GM19372 (cell line): ENCODE results near the gene PIGH.

ENCODE experiments used
- ATAC-seq: cut with Tn5 transposase; IDR thresholded peaks from one replicate; pipeline ENCODE4 v1.9.1; 2021; ENCODE audit warnings: mild to moderate bottlenecking, low read depth, moderate library complexity; ENCODE audit not compliant: unreplicated experiment

The PIGH gene

DNA sequence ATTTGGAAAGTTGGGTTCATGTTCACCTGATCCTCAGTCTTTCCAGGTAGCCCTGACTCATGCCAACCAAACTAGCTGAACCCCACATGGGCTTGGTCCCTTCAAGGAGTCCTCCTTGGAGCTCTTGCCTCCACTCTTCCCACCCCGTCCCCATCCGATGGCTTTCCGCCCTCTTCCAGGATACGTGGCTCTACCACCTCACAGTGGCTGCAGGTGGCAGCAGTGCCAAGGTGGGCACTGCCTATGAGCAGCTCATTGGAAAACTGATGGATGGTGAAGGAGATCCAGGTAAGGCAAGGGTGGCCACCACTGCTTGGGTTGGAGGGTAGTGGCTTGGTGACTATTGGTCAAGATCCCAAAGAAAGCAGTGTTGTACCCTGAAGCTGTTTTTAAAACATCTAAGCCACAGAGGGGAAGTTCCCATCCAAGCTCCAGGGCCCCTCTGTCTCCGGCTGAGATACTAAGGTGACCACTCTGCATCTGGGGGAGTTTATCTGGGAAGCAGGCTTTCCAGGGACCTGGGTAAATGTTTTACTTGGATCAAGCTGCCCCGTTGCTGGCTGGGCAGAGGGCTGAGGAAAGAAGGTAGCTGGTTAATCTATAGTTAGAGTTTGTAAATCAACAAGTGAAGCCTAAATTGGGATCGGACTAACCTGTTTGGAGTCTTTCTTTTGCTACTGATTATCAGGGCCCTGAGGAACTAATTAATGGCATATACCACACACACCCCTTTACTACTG, 23.7 kb downstream of the PIGH start:
- ATAC-seq: no peak

DNA sequence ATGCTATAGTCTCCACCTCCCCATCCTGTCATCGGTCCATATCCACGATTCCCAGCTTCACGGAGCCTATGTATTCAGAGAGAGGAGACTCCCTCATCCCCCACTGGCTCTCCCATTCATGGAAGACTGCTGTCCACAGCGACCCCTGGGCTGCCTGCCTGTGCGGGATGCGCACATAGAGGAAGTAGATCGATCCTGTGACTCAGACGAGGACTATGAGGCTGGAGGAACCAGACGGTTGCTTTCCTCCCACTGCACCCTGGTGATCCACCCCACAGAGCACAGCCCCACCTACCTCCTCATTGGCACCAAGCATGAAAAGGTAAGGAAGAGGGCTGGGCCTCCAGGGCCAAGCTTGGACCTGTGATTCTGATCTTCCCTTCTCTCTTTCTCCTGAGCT, 24.4 kb downstream of the PIGH start:
- no peak for ATAC-seq

DNA sequence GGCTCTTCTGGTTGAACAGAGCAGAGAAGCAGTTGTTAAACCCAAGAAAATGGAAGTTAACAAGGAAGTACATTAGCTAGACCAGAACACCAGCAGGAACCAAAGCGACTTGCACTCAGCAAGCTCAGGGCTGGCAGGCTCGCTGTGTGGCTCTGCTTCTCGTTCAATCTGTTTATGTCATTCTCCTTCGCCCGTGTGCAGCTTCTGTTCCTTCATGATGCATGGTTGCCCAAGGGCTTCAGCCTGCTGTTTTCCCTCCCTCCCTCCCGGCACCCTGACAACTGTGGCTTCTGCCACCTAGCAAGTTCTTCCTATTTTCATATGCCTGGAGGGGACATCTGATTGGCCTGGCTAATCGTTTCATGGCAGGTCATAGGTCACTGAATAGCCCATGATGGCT, 25.3 kb downstream of the PIGH start:
- no peak for ATAC-seq

DNA sequence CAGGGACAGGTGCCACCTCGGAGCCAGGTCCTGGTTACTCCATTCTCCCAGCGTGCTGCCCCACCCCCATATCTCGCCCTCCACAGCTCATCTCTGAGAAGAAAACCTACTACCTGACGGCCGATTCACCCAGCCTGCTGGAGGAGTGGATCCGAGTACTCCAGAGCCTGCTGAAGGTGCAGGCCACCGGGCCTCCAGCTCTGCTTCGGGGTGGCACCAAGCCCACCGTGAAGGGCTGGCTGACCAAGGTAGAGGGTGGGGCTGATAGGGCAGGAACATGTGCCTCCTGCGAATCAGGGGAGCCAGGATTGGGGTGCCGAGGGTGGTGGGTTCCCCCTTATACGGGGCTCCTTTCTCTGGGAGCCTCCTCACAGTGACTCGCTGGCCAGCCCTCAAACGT, 25.9 kb downstream of the PIGH start:
- ATAC-seq: no peak

DNA sequence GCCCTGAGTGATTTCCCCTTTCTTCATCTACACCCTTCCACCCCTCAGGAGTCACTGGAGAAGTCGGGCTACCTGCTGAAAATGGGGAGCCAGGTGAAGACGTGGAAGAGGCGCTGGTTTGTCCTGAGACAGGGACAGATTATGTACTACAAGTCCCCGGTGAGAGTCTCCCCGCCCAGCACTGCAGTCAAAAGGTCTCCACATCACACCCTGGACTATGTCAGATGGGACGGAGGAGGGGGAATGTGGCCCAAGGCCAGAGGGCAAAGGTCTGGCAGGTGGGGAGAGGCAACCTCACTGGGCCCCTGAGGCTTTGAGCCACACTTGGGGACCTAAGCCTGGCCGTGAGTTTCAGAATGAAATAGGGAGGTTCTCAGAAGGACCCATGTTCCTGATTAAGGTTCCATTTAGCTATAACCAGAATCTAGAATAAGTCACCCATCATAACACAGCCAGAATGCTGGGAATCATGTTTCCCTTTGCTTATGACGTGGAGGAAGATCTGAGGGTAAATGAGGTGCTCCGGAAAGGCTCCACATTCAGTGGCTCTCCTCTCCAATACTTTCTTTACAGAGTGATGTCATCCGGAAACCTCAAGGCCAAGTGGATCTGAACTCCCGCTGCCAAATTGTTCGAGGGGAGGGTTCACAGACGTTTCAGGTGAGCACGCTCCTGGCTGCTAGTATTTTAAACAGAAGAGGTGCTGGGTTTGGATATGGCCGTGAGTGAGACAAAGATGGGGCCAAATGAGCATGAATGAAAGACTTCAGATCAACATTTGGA, 26.6 kb downstream of the PIGH start:
- ATAC-seq: no peak

DNA sequence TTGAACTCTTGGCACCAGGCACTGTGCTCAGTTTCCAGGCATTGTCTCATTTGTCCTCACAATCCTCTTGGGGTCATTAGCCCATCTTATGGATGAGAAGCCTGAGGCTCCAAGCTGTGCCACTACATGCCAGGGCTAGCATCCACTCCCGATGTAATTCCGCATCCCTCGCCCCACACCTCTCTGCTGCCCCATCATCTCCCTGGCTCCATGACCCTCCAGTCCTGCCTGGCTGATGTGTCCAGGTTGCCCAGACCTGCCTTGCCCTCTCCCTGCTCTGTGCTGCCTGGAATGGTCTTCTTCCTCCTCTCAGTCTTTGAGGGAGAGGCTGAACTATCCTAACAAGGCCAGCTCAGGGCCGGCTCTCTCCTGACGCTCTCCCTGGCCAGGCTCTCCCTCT, 27.5 kb downstream of the PIGH start:
- ATAC-seq: no peak

DNA sequence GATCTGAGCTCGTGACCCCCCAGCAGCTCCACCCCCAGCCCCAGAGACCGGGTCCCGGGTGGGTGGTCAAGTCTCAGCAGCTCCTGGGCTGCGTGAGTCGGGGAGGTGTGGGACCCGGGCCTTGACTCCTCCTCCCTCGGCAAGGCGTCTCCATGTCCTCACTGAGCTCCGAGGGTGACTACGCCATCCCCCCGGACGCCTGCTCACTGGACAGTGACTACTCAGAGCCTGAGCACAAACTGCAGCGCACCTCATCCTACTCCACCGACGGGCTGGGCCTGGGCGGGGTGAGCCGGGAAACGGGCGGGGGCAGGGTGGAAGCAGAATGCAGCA, 28.1 kb downstream of the PIGH start:
- no peak for ATAC-seq

DNA sequence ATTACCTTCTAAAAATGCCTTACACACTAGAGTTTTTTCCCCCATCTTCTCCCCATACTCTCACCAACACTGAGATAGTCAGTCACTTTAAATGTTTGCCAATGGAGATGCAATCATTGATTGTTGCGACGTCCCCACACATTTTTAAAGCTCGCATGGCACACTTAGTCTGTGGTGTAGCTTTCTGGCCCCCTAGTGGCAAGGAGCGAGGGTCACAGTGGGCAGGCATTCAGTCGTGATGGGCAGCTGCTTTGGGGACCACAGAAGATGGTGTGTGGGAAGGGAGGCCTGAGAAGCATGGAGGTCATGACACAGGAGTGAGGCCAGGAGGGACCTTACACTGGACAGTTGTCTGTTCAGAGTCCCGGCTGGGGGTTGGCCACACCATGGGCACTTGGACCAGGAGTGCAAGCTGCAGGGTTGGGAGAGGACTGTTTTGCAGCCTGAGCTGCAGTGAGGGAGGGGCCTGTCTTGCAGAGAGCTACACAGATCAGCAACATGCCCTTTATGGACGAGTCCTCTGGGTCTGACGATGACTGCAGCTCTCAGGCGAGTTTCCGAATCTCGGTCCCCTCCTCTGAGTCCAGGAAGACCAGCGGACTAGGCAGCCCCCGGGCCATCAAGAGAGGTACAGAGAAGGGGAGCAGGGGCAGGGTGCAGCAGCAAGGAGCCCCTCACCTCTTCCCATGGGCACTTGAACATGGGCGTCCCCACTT, 28.6 kb downstream of the PIGH start:
- ATAC-seq: peak; percentile 62

DNA sequence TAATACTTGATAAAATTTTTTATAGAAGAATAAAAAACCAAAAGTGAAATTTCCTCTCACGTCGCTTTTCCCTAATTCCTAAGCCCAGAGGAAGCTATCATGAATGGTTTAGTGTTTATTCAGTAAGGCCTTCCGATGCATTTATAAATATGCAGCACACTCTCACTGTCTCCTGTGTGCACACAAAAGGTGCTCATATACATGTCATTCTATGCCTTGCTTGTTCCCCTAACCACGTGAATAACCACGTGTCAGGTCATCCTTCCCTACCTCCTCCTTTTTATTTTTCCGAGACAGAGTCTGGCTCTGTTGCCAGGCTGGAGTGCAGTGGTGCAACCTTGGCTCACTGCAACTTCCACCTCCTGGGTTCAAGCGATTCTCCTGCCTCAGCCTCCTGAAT, 29.6 kb downstream of the PIGH start:
- no peak for ATAC-seq

DNA sequence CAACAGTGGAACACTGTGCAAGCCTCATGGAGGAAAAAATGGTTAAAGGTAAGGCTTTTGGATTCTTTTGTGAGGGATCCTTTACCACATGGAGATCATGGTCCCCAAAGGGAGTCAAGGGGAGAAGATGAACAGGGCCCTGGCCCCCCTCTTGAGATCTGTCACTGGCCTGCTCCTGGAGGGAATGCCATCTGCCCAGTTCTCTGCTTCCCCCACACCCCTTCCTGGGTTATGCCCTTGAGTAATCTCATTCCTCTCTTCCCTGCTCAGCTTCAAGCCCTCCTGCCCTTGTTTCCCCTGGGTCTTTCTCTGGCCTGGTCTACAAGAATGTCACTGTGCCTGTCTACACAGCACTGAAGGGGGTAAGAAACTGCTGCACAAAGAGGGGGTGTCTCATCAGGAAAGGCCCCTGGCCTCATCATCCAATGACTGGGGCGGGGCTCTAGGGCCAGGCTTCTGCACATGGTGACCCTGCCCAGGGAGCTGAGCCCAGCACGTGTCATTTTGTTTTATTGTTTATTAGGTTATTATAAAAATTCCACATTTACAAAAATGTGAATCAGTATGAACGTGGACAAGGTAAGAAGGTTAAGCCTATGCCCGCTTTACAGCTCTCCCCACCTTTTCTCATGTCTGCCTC, 30.3 kb downstream of the PIGH start:
- no peak for ATAC-seq

DNA sequence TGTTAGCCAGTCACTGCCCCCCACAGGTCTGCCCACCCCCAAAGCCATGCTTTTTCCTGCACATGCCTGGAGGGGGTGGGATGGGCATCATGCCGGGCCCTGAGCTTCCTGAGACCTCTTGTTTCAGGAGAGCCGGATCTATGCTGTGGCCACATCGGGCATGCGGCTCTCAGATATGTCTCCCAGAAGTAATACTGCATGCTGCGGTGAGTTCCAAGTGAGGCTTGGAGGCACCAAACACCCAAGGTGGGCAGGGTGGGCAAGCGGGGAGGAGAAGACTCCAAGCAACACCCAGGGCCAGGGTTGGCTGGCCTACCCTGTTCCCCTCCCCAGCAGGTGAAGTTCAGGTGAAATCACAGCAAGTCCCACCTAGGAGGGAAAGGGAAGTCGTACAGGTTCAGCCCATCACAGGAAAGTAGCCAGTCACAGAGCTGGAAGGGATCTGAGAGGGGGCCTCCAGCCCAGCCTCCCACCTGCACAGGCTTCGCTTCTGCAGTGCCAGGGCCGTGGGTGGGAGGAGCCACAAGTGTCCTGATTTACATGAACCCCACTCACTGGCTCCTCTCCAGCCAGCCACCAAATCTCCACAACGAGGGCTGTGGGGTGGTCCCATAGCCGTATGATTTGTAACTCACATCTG, 30.9 kb downstream of the PIGH start:
- ATAC-seq: no peak

DNA sequence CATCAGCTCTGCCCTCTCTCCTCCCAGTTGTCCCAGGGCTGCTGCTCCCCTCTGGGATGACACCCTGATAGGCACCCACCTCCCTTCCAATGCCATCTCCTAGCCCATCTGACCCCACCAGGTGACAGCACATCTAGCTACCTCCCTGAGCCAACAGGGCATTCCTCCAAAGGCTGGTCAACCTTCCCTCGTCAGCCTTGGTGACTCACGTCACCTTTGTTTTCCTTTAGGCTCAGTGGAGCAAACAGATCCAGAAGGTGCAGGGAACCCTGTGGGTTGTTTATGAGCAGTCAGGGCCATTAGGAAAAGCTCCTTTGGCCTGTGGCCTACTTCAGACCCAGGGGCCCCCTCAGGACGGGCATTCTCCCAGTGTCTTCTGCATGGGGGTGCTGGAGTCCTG, 32.4 kb downstream of the PIGH start:
- no peak for ATAC-seq

DNA sequence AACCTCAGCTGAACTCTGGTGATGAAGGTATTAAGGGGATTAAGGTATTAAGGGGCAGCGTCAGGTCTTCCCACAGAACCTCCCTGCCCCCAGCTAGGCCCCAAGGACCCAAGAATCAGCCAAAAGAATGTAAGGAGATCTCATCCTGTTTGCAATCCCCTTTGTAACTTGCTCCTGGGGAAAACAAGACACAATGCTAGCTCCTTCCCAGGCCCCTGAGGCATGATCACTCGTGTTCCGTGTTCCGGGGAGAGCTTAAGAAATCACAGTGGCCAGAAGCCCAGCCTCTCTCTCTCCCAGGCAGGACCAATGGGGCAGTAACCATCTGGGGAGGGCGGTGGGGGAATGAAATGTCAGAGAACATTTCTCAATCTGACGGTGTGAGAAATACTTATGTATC, 33.2 kb downstream of the PIGH start:
- no peak for ATAC-seq

DNA sequence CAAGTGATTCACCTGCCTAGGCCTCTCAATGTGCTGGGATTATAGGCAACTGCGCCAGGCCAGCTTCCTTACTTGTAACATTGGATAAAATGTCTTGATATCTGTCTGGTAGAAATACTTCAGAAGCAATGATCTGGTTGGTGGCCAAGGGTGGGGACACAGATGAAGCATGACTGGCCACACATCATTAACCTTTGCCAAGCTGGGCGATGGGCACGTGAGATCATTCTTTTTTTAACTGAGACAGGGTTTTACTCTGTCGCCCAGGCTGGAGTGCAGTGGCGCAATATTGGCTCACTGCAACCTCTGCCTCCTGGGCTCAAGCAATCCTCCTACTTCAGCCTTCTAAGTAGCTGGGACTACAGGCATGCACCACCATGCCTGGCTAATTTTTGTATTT, 35.8 kb downstream of the PIGH start:
- ATAC-seq: no peak

DNA sequence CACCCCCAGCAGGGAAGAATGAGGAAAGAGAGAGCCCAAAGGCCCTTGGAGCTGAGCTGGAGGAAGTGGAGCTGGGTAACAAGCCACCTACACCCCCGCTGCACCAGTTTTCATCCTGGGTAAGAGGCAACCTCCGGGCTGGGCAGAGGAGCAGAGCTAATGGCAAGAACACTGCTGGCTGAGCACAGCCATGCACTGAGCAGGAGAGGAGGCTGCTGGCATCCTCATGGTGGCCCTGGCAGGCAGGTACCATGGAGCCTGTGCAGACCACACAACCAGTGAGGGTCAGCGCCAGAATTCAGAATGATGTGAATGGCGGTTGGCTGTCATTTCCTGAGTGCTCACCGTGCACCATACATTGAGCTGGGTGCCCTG, 37.3 kb downstream of the PIGH start:
- no peak for ATAC-seq

DNA sequence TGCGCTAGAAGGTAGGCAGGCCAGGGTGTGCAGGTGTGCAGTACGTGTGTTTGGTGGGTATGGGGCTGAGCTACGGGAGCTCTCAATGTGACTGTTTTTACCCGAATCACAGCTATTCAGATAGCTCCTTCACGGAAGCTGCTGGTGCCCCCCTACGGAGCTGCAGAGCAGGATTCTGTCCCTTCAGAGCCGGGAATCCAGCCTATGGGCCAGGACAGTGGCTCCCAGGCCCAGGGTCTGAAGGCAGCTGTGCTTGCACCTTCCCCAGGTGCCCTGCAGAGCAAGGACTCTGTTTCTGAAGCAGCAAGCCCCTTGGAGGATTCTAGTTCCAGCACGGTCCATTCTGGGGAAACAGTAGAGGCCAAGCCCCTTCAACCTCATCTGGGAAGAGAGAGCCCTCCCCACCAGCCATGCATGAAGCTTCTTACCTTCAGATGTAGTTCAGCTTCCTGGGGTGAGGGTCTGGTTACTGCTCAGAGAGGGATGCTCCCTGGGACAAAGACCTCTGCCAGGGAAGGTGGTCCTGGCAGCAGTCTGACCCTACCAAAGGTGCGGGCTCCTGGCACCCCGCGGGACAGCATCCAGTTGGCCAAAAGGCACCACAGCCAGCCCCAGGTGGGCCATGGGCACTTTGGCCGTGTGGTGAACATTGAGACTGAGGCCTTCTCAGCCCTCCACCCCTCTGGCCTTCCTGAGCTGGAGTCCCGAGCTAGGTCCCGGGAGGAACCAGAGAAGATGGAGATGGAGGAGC, 37.9 kb downstream of the PIGH start:
- ATAC-seq: no peak

DNA sequence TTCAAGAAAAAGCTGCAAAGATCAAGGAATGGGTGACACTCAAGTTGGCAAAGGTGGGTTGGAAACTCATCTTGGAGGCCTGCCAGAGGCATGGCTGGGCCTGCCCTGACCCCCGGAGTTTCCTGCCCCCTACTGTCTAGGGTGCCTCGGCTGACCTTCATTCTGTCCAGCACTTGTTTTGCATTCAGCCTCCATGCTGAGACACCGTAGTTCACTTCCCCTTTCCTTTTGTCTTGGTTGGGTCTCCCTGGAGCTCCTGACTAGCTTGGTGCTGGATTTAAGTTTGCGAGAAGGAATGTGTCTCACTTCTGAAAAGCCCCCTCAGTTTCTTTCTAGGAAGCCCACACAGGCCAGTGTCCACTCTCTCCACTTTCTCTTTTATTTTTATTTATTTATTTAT, 40.4 kb downstream of the PIGH start:
- ATAC-seq: no peak

DNA sequence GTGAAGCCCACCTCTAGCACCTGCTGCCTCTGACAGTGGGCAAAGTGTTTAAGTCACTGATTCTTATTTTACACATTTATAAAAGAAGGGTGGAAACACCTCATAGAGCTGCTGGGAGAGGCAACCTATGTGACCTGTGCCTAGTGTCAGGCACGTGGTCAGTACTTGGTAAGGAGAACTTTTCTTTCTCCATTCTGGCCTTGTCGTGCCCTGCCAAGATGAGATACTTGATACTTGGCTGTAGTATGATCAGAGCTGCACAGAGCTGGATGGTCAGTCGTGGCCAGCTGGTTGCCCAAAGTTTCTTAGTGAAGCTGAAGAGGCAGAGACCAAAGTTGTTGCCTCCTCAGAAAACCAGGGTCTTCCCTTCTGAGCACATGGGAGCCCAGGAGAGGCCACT, 42.4 kb downstream of the PIGH start:
- no peak for ATAC-seq

DNA sequence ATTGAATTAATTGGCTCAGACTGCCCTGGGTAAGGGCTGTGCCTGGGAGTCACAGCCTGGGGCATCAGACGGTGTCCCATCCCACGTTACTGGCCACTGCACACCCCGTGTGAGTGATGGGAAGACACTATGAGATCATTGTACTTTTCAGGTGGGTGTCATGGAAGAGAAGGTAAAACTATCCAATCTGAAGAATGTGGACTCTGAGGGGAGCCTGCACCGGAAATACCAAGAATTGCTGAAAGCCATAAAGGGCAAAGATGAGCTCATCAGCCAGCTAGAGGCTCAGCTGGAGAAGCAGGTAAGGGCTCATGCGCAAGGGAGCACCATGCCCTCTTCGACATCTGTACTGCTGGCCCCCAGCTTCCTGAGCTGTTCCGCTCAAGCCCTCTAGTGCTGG, 43.0 kb downstream of the PIGH start:
- ATAC-seq: no peak

DNA sequence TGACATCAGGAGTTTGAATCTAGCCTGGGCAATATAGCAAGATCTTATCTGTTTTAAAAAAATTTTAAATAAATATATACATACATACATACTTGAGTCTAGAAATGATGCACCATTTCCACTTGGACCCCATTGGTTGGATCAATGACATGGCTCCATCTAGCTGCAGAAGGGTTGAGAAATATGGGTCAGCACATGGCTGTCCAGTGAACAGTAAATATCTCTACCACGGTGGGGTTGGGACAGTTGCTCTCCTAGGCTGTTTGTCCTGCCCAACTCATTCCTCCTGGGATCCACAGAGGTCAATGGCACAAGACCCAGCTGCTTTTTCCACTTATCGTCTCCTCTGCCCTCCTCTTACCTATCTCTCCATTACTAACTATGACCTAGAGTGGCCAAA, 43.4 kb downstream of the PIGH start:
- ATAC-seq: no peak
